ENCODE results near the gene POLR2I. TPM values are rescaled to one million over a fixed set of nuclear protein-coding genes. Genes with fewer than 3 reads are reported as not detected.

POLR2I gene
- polyA plus RNA-seq, 1 donor (not counting 4 experiments of a cell fraction or from before 2014, with no cell fraction given), result 34.3 TPM

- Histone ChIP-seq H2AFZ (ENCODE audit: control insufficient read depth, low read length) (no peak within 1 kb of the TSS), H3K4me2 (ENCODE audit: control insufficient read depth, extremely low read depth, insufficient read depth, low read depth, low read length) (peak within 1 kb of the TSS; percentile 62), H3K4me1 (ENCODE audit: control insufficient read depth, extremely low read depth, insufficient read depth, low read length) (peaks cover 41% of the 10 kb centered on the region), H3K9ac (ENCODE audit: control insufficient read depth, extremely low read depth, insufficient read depth, low read length) (peak within 1 kb of the TSS; percentile 3), H3K4me3 (ENCODE audit: control insufficient read depth in 2 of 3, extremely low read depth in 1 of 3, insufficient read depth in 2 of 3, low read depth in 1 of 3, low read length in 3 of 3) (peak within 1 kb of the TSS in 1 of 3 experiments; percentile 1), H3K9me3 (ENCODE audit: control insufficient read depth, low read depth, low read length) (no peaks in the 10 kb centered on the region), H4K20me1 (ENCODE audit: control insufficient read depth, extremely low read depth, insufficient read depth, low read length) (peaks cover 10% of the 10 kb centered on the region), H3K27ac (ENCODE audit: control insufficient read depth, insufficient read depth, low read length) (no peak within 1 kb of the TSS), H3K36me3 (ENCODE audit: control insufficient read depth in 2 of 2, extremely low read depth in 1 of 2, insufficient read depth in 2 of 2, low read length in 2 of 2) (peaks cover 11 to 33% of the 10 kb centered on the region in 2 experiments), H3K79me2 (ENCODE audit: control insufficient read depth, insufficient read depth, low read length) (no peaks in the 10 kb centered on the region), H3K9me1 (ENCODE audit: control insufficient read depth, extremely low read depth, insufficient read depth, low read length) (peaks cover 2% of the 10 kb centered on the region), H3K27me3 (ENCODE audit: control insufficient read depth, extremely low read depth, insufficient read depth, low read length) (no peaks in the 10 kb centered on the region)
- FAIRE-seq (peak; percentile 23), DNase-seq (ENCODE audit: low read depth, low spot score) (no peak)
- dilution Hi-C loops (cut with MboI; ENCODE audit: extremely low pct_ligation_motif_present, low sequenced_read_pairs), result no loop called here
- TF ChIP-seq CTCF (optimal IDR thresholded peaks at IDR 0.05 in 1 of 3, IDR thresholded peaks at IDR 0.05 in 1 of 3, conservative IDR thresholded peaks at IDR 0.05 in 1 of 3; ENCODE audit: extremely low read depth in 1 of 3, insufficient read depth in 2 of 3, low read length in 3 of 3) (no peak), EZH2 (IDR thresholded peaks at IDR 0.05; ENCODE audit: low read length) (no peak)
These were observed 37.8 kb upstream of the POLR2I start, which contains the start of gene COX7A1 for GRCh38 chr19:36152352-36153091. TSS of gene COX7A1 (minus strand) at chr19:36152447. CDS start at chr19:36152407, 40 bp downstream.

- H3K27me3 ChIP-seq (ENCODE audit: control insufficient read depth, extremely low read depth, insufficient read depth, low read length), result no peaks in the 10 kb centered on the region
- dilution Hi-C loops (cut with MboI; ENCODE audit: extremely low pct_ligation_motif_present, low sequenced_read_pairs), result no loop called here
- TF ChIP-seq EZH2 (IDR thresholded peaks at IDR 0.05; ENCODE audit: low read length) (no peak), CTCF (optimal IDR thresholded peaks at IDR 0.05 in 1 of 3, IDR thresholded peaks at IDR 0.05 in 1 of 3, conservative IDR thresholded peaks at IDR 0.05 in 1 of 3; ENCODE audit: extremely low read depth in 1 of 3, insufficient read depth in 2 of 3, low read length in 3 of 3) (no peak)
- H3K27ac ChIP-seq (ENCODE audit: control insufficient read depth, insufficient read depth, low read length), result no peak overlapping the region
- H3K36me3 ChIP-seq (ENCODE audit: control insufficient read depth in 2 of 2, extremely low read depth in 1 of 2, insufficient read depth in 2 of 2, low read length in 2 of 2), result peaks cover 15 to 35% of the 10 kb centered on the region in 2 experiments
- DNase-seq (ENCODE audit: low read depth, low spot score), result no peak
- no peaks in the 10 kb centered on the region for H3K79me2 ChIP-seq (ENCODE audit: control insufficient read depth, insufficient read depth, low read length)
- H3K9me1 ChIP-seq (ENCODE audit: control insufficient read depth, extremely low read depth, insufficient read depth, low read length), result peaks cover 2% of the 10 kb centered on the region
- H2AFZ ChIP-seq (ENCODE audit: control insufficient read depth, low read length), result no peak overlapping the region
- peak overlapping the region; percentile 54 for H3K4me2 ChIP-seq (ENCODE audit: control insufficient read depth, extremely low read depth, insufficient read depth, low read depth, low read length)
- H3K9me3 ChIP-seq (ENCODE audit: control insufficient read depth, low read depth, low read length), result no peaks in the 10 kb centered on the region
- H4K20me1 ChIP-seq (ENCODE audit: control insufficient read depth, extremely low read depth, insufficient read depth, low read length), result peaks cover 10% of the 10 kb centered on the region
- H3K9ac ChIP-seq (ENCODE audit: control insufficient read depth, extremely low read depth, insufficient read depth, low read length), result peak overlapping the region; percentile 3
- H3K4me1 ChIP-seq (ENCODE audit: control insufficient read depth, extremely low read depth, insufficient read depth, low read length), result peaks cover 41% of the 10 kb centered on the region
- H3K4me3 ChIP-seq (ENCODE audit: control insufficient read depth in 2 of 3, extremely low read depth in 1 of 3, insufficient read depth in 2 of 3, low read depth in 1 of 3, low read length in 3 of 3), result peak overlapping the region in 1 of 3 experiments; percentile 1
- FAIRE-seq, result no peak
These were observed 37.3 kb upstream of the POLR2I start for GRCh38 chr19:36152019-36152351.
